AG10803 (cell line): ENCODE data around the gene BTRC.
A peak's percentile ranks its signal among the peaks of the same experiment; 100 is the strongest.

Experiments used
- DNase-seq: peaks from one replicate; pipeline ENCODE4 v3.0.0; 2010; ENCODE audit warnings: low read depth
- H3K4me3 ChIP-seq: 2 replicates; pipeline ENCODE4 v1.5.1; 2011; ENCODE audit warnings: mild to moderate bottlenecking, low read length, control low read depth
- TF ChIP-seq, protein P1 (sequence below): conservative IDR thresholded peaks from 2 replicates; pipeline ENCODE4 v1.5.1; 2011; ENCODE audit warnings: mild to moderate bottlenecking, low read length, control low read depth, inconsistent platforms

BTRC gene

GRCh38 chr10:101595591-101596433, 241.8 kb downstream of the BTRC start:
- DNase-seq: peak; percentile 64
- TF ChIP-seq, protein P1, sequence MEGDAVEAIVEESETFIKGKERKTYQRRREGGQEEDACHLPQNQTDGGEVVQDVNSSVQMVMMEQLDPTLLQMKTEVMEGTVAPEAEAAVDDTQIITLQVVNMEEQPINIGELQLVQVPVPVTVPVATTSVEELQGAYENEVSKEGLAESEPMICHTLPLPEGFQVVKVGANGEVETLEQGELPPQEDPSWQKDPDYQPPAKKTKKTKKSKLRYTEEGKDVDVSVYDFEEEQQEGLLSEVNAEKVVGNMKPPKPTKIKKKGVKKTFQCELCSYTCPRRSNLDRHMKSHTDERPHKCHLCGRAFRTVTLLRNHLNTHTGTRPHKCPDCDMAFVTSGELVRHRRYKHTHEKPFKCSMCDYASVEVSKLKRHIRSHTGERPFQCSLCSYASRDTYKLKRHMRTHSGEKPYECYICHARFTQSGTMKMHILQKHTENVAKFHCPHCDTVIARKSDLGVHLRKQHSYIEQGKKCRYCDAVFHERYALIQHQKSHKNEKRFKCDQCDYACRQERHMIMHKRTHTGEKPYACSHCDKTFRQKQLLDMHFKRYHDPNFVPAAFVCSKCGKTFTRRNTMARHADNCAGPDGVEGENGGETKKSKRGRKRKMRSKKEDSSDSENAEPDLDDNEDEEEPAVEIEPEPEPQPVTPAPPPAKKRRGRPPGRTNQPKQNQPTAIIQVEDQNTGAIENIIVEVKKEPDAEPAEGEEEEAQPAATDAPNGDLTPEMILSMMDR: no peak

DNA sequence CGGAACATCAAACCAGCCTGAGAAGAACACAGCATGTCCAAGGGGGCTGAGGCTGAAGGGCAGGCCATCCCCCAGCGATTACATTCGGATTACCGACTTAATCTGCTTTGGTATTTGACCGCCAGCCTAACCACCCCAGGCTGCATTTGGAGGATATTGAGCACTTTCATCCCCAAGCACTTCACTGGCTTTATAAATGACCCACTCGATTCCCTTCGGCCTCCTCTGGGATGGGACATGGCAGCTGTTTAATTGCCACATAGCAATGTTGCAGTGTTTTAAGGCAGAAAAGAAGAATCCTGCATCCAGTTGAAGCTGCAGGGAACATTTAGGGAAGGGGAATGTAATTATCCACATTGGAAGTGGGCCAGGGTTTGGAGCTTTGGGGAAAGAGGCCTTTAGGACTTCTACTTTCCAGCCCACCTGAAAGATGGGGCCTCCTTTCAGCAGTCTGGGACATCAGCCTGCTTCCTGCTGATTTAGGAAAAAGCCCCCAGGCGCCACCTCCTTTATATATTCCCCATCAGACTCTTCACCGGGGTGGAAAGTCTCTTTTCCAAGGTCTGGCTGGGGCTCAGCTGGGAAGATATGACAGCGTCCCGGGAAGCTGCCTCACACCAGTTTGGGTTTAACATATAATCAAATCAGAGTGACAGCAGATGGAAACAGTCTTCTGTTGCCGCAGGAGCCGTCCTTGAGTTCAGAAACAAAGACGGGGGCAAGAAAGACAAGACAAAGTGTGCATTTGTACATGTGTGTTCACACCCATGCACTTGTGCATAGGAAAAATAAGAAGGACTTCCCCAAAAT, 243.3 kb downstream of the BTRC start:
- TF ChIP-seq, protein P1: no peak
- no peak overlapping the region for H3K4me3 ChIP-seq
- DNase-seq: no peak

More at GRCh38 chr10:101595591-101596433, 241.8 kb downstream of the BTRC start:
- H3K4me3 ChIP-seq: no peak overlapping the region

DNA sequence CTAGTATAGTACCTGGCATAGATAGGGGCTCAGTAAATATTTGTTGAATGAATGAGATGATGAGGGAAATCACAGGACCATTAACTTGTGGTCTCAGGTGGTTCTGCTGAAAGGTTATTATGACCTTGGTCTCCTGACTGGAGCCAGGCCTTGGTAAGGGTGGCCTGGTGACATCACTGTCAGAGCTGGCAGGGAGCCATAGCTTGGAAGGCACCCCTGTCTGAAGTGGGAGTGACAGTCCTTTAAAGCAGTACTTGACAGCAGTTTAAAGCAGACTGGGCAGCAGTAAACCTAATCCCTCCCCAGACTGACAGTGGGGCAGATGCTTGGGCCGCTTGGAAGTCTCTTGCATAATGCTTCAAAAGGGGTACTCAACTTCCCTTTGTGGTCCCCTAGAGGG, 247.6 kb downstream of the BTRC start:
- TF ChIP-seq, protein P1: no peak
- no peak overlapping the region for H3K4me3 ChIP-seq
- no peak for DNase-seq

DNA sequence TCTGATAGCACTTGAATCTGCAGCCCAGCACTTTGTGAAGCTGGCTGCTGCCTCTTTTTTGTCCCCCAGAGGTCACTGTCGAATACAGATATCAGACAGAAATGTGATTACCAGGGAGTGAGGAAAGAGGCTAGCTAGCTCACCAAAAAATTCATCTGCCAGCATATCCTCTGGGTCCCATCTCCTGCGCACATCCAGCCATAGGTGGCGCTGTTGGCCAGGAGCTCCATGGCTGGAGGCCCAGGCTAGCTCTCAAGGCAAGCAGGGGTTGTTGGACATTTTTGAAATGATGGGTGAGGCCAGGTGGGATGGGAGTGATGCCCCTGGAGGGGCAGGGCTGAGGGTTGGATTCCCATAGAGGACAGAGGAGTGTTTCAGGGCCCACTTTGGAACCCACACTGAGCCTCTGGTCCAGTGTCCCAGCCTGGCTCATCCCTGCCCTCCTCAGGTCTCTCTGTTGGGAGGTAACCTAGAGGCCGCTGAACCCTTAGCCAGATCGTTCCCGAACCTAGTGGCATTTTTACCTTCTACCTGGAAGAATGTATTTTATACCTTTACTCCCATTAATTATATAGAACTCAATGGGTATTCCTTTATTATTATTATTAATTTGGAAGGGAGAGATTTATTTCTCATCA, 248.9 kb downstream of the BTRC start:
- DNase-seq: peak; percentile 63
- TF ChIP-seq, protein P1: peak; percentile 79
- no peak overlapping the region for H3K4me3 ChIP-seq
